HepG2 (cell line): ENCODE data around the gene ZNF225. TPM values are rescaled to one million over a fixed set of nuclear protein-coding genes. Genes with fewer than 3 reads are reported as not detected.

Experiments
- AKNA ChIP-seq: sonication (generic); formaldehyde crosslinking; IDR thresholded peaks from 2 replicates; pipeline ENCODE4 v1.4.0; 2020; ENCODE audit warnings: missing genetic modification reagents, borderline replicate concordance
- GABPB1 ChIP-seq: IDR thresholded peaks from 2 replicates; pipeline ENCODE4 v1.6.1; 2016; ENCODE audit warnings: mild to moderate bottlenecking, missing genetic modification reagents, moderate library complexity, missing compliant biosample characterization
- GRHL1 ChIP-seq: sonication (generic); formaldehyde crosslinking; conservative IDR thresholded peaks from 2 replicates; pipeline ENCODE4 v1.8.0; 2022; ENCODE audit warnings: missing genetic modification reagents
- HMGA1 ChIP-seq: sonication (generic); formaldehyde crosslinking; conservative IDR thresholded peaks from 2 replicates; pipeline ENCODE4 v1.4.0; 2020; ENCODE audit warnings: missing genetic modification reagents
- NFKB2 ChIP-seq: sonication (generic); formaldehyde crosslinking; IDR thresholded peaks from 2 replicates; pipeline ENCODE4 v1.4.0; 2020; ENCODE audit warnings: missing genetic modification reagents, borderline replicate concordance
- POLR2AphosphoS5 ChIP-seq: IDR thresholded peaks from 2 replicates; pipeline ENCODE4 v1.6.1; 2012; ENCODE audit warnings: low read depth, low read length
- RFX3 ChIP-seq: IDR thresholded peaks from 2 replicates; pipeline ENCODE4 v1.6.1; 2016; ENCODE audit warnings: missing biosample characterization, missing genetic modification reagents
- ZMAT5 ChIP-seq: sonication (generic); formaldehyde crosslinking; IDR thresholded peaks from 2 replicates; pipeline ENCODE4 v1.5.0; 2020; ENCODE audit warnings: mild to moderate bottlenecking, low read depth, missing genetic modification reagents, borderline replicate concordance
- ZNF205 ChIP-seq: IDR thresholded peaks from 2 replicates; pipeline ENCODE4 v1.6.1; 2018; ENCODE audit warnings: missing biosample characterization, missing genetic modification reagents
- ZNF234 ChIP-seq: sonication (generic); formaldehyde crosslinking; conservative IDR thresholded peaks from 2 replicates; pipeline ENCODE4 v1.5.1; 2020; ENCODE audit warnings: mild to moderate bottlenecking, missing genetic modification reagents
- ZNF3 ChIP-seq: IDR thresholded peaks from 2 replicates; pipeline ENCODE4 v1.7.0; 2017; ENCODE audit warnings: inconsistent platforms
- ZNF317 ChIP-seq: sonication (generic); formaldehyde crosslinking; IDR thresholded peaks from 2 replicates; pipeline ENCODE4 v1.5.0; 2020; ENCODE audit warnings: mild to moderate bottlenecking, missing genetic modification reagents
- ZNF629 ChIP-seq: sonication (generic); formaldehyde crosslinking; conservative IDR thresholded peaks from 2 replicates; pipeline ENCODE4 v1.5.0; 2020; ENCODE audit warnings: missing genetic modification reagents
- ZNF720 ChIP-seq: sonication (generic); formaldehyde crosslinking; IDR thresholded peaks from 2 replicates; pipeline ENCODE4 v1.4.0; 2020; ENCODE audit warnings: missing genetic modification reagents
- polyA plus RNA-seq, 8 experiments: library from polyadenylated mRNA; depleted of rRNA in 3 of 8; stranded (reverse) in 7 of 8; unstranded in 1 of 8; fragments of >200 nt; fragmentation: Illumina TruSeq in 4 of 8; extraction: Trizol in 4 of 8; gene quantifications; 2 replicates each; pipeline versions ENCODE4 v1.2.1 to v1.2.3, GENCODE V29; 2011 to 2016; ENCODE audit warnings: low read depth in 4 of 8, missing spikeins in 1 of 8, mixed read lengths in 1 of 8; ENCODE audit not compliant: insufficient read depth in 1 of 8
- total RNA-seq, 5 experiments: library from RNA; depleted of rRNA; stranded (reverse); fragments of >200 nt; fragmentation: Illumina TruSeq; extraction: Trizol; gene quantifications; 2 replicates each; pipeline ENCODE4 v1.2.3, GENCODE V29; 2016; ENCODE audit warnings: low read depth in 1 of 5
- TF ChIP-seq, protein P1 (sequence below): sonication (generic); formaldehyde crosslinking; IDR thresholded peaks from 2 replicates; pipeline ENCODE4 v1.4.0; 2020; ENCODE audit warnings: low read depth, missing genetic modification reagents
- TF ChIP-seq, protein P2 (sequence below): sonication (generic); formaldehyde crosslinking; IDR thresholded peaks from 2 replicates; pipeline ENCODE4 v1.4.0; 2020; ENCODE audit warnings: missing genetic modification reagents

ZNF225 gene
- total and polyA plus RNA-seq, 2 of the 13 experiments (the other 11 are each of a cell fraction or from before 2014, with no cell fraction given), result 0.87 to 3.3 TPM

DNA sequence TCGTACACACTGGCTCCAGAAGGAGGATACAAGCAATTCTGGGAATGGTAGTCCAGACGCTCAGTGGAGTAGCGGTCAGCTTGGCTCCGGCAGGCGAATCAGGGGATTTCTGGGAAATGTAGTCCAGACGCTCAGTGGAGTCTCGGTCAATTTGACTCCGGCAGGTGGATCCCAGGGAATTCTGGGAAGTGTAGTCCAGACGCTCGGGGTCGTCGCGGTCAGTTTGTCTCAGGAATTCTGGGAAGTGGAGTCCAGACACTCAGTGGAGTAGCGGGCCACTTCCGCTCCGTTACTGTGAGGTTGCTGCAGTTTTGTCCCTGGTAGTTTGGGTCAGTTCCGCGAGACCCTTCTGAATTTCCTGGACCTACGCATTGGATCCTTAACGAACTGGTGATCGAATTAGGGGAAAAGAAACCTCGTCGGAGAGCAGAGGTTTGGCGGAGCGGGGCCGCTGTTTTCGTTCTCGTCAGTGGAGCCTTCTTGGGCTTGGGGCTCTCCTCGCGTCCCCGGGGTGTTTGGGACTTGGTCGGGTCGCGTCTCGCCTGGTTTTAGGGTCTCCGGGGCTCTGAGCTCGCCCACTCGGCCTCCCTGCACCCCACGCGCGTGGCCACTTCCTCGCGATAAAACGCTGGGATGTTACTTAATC, at the start of gene ZNF225 (continued):
- TF ChIP-seq, protein P1, sequence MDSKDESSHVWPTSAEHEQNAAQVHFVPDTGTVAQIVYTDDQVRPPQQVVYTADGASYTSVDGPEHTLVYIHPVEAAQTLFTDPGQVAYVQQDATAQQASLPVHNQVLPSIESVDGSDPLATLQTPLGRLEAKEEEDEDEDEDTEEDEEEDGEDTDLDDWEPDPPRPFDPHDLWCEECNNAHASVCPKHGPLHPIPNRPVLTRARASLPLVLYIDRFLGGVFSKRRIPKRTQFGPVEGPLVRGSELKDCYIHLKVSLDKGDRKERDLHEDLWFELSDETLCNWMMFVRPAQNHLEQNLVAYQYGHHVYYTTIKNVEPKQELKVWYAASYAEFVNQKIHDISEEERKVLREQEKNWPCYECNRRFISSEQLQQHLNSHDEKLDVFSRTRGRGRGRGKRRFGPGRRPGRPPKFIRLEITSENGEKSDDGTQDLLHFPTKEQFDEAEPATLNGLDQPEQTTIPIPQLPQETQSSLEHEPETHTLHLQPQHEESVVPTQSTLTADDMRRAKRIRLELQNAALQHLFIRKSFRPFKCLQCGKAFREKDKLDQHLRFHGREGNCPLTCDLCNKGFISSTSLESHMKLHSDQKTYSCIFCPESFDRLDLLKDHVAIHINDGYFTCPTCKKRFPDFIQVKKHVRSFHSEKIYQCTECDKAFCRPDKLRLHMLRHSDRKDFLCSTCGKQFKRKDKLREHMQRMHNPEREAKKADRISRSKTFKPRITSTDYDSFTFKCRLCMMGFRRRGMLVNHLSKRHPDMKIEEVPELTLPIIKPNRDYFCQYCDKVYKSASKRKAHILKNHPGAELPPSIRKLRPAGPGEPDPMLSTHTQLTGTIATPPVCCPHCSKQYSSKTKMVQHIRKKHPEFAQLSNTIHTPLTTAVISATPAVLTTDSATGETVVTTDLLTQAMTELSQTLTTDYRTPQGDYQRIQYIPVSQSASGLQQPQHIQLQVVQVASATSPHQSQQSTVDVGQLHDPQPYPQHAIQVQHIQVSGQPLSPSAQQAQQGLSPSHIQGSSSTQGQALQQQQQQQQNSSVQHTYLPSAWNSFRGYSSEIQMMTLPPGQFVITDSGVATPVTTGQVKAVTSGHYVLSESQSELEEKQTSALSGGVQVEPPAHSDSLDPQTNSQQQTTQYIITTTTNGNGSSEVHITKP (CRISPR knock-in tag), result peak; percentile 72; the same call in 1 of the 2 replicates
- TF ChIP-seq ZNF720 (CRISPR knock-in tag) (no peak), ZNF317 (CRISPR knock-in tag) (peak; percentile 57; the same call in 1 of the 2 replicates), GRHL1 (CRISPR knock-in tag) (no peak), ZNF629 (no peak), POLR2AphosphoS5 (peak; percentile 89), ZMAT5 (CRISPR knock-in tag) (no peak), ZNF234 (CRISPR knock-in tag) (no peak), ZNF205 (no peak), GABPB1 (CRISPR knock-in tag) (peak; percentile 96), ZNF3 (CRISPR knock-in tag) (no peak), HMGA1 (CRISPR knock-in tag) (no peak), AKNA (CRISPR knock-in tag) (no peak), NFKB2 (CRISPR knock-in tag) (no peak), RFX3 (no peak; the same call in 1 of the 2 replicates)
- TF ChIP-seq, protein P2, sequence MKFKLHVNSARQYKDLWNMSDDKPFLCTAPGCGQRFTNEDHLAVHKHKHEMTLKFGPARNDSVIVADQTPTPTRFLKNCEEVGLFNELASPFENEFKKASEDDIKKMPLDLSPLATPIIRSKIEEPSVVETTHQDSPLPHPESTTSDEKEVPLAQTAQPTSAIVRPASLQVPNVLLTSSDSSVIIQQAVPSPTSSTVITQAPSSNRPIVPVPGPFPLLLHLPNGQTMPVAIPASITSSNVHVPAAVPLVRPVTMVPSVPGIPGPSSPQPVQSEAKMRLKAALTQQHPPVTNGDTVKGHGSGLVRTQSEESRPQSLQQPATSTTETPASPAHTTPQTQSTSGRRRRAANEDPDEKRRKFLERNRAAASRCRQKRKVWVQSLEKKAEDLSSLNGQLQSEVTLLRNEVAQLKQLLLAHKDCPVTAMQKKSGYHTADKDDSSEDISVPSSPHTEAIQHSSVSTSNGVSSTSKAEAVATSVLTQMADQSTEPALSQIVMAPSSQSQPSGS (CRISPR knock-in tag), result 0 out of 2 replicates have a peak, but pooled peaks have one; percentile 46
